HepG2 (cell line): ENCODE results near the gene LYPD4. TPM values are rescaled to one million over a fixed set of nuclear protein-coding genes. Genes with fewer than 3 reads are reported as not detected.

ENCODE experiments used
- AGO1 ChIP-seq: fragments of 200-400 bp; formaldehyde crosslinking; IDR thresholded peaks from 2 replicates; pipeline ENCODE4 v1.6.1; 2017; ENCODE audit warnings: mild to moderate bottlenecking, low read depth, low read length, moderate library complexity; ENCODE audit not compliant: poor library complexity, severe bottlenecking
- BORCS8-MEF2B ChIP-seq: sonication (generic); formaldehyde crosslinking; IDR thresholded peaks from 2 replicates; pipeline ENCODE4 v1.8.0; 2022; ENCODE audit warnings: mild to moderate bottlenecking, missing genetic modification reagents
- CC2D1A ChIP-seq: sonication (generic); formaldehyde crosslinking; IDR thresholded peaks from 2 replicates; pipeline ENCODE4 v1.8.1; 2023; ENCODE audit warnings: mild to moderate bottlenecking, missing genetic modification reagents
- ERF ChIP-seq: IDR thresholded peaks from 2 replicates; pipeline ENCODE4 v1.6.1; 2018; ENCODE audit warnings: missing biosample characterization, missing genetic modification reagents
- EZH2 ChIP-seq: conservative IDR thresholded peaks from 2 replicates; pipeline ENCODE4 v1.6.1; 2012; ENCODE audit warnings: mild to moderate bottlenecking, low read depth, low read length, moderate library complexity
- FOSL1 ChIP-seq: sonication (generic); formaldehyde crosslinking; IDR thresholded peaks from 2 replicates; pipeline ENCODE4 v1.9.0; 2021; ENCODE audit warnings: missing genetic modification reagents, borderline replicate concordance
- PAF1 ChIP-seq: IDR thresholded peaks from 2 replicates; pipeline ENCODE4 v1.6.1; 2016; ENCODE audit warnings: missing genetic modification reagents, missing compliant biosample characterization
- PAWR ChIP-seq: sonication (generic); formaldehyde crosslinking; IDR thresholded peaks from 2 replicates; pipeline ENCODE4 v1.4.0; 2020; ENCODE audit warnings: missing genetic modification reagents, mild to moderate bottlenecking, borderline replicate concordance
- POLR2AphosphoS2 ChIP-seq: IDR thresholded peaks from 2 replicates; pipeline ENCODE4 v1.6.1; 2011; ENCODE audit warnings: low read depth, low read length, improper control_type of control experiment
- SALL1 ChIP-seq: sonication (generic); formaldehyde crosslinking; IDR thresholded peaks from 2 replicates; pipeline ENCODE4 v1.8.0; 2022; ENCODE audit warnings: mild to moderate bottlenecking, missing genetic modification reagents
- SOX5 ChIP-seq: IDR thresholded peaks from 2 replicates; pipeline ENCODE4 v1.6.1; 2016; ENCODE audit warnings: borderline replicate concordance
- YEATS4 ChIP-seq: sonication (generic); formaldehyde crosslinking; IDR thresholded peaks from 2 replicates; pipeline ENCODE4 v1.4.0; 2020; ENCODE audit warnings: missing genetic modification reagents, borderline replicate concordance
- ZNF343 ChIP-seq: sonication (generic); formaldehyde crosslinking; IDR thresholded peaks from 2 replicates; pipeline ENCODE4 v1.4.0; 2020; ENCODE audit warnings: mild to moderate bottlenecking, missing genetic modification reagents
- ZNF383 ChIP-seq: sonication (generic); formaldehyde crosslinking; IDR thresholded peaks from 2 replicates; pipeline ENCODE4 v1.4.0; 2020; ENCODE audit warnings: missing genetic modification reagents, mild to moderate bottlenecking, borderline replicate concordance
- ZNF703 ChIP-seq: sonication (generic); formaldehyde crosslinking; IDR thresholded peaks from 2 replicates; pipeline ENCODE4 v1.5.1; 2020; ENCODE audit warnings: missing genetic modification reagents, mild to moderate bottlenecking, moderate library complexity, borderline replicate concordance
- ZNF709 ChIP-seq: sonication (generic); formaldehyde crosslinking; IDR thresholded peaks from 2 replicates; pipeline ENCODE4 v1.5.0; 2020; ENCODE audit warnings: mild to moderate bottlenecking, missing genetic modification reagents
- polyA plus RNA-seq, 8 experiments: library from polyadenylated mRNA; depleted of rRNA in 3 of 8; stranded (reverse) in 7 of 8; unstranded in 1 of 8; fragments of >200 nt; fragmentation: Illumina TruSeq in 4 of 8; extraction: Trizol in 4 of 8; gene quantifications; 2 replicates each; pipeline versions ENCODE4 v1.2.1 to v1.2.3, GENCODE V29; 2011 to 2016; ENCODE audit warnings: low read depth in 4 of 8, missing spikeins in 1 of 8, mixed read lengths in 1 of 8; ENCODE audit not compliant: insufficient read depth in 1 of 8
- total RNA-seq, 5 experiments: library from RNA; depleted of rRNA; stranded (reverse); fragments of >200 nt; fragmentation: Illumina TruSeq; extraction: Trizol; gene quantifications; 2 replicates each; pipeline ENCODE4 v1.2.3, GENCODE V29; 2016; ENCODE audit warnings: low read depth in 1 of 5
- TF ChIP-seq, protein P1 (sequence below): sonication (generic); formaldehyde crosslinking; IDR thresholded peaks from 2 replicates; pipeline ENCODE4 v1.4.0; 2020; ENCODE audit warnings: missing genetic modification reagents
- TF ChIP-seq, protein P2 (sequence below): sonication (generic); formaldehyde crosslinking; IDR thresholded peaks from 2 replicates; pipeline ENCODE4 v1.8.0; 2022; ENCODE audit warnings: missing genetic modification reagents, mild to moderate bottlenecking, moderate library complexity, borderline replicate concordance
- TF ChIP-seq, protein P3 (sequence below): sonication (generic); formaldehyde crosslinking; IDR thresholded peaks from 2 replicates; pipeline ENCODE4 v1.4.0; 2020; ENCODE audit warnings: mild to moderate bottlenecking, missing genetic modification reagents
- TF ChIP-seq, protein P4 (sequence below): sonication (generic); formaldehyde crosslinking; IDR thresholded peaks from 2 replicates; pipeline ENCODE4 v1.5.0; 2020; ENCODE audit warnings: mild to moderate bottlenecking, missing genetic modification reagents, borderline replicate concordance

Gene LYPD4
- total and polyA plus RNA-seq, 2 of the 13 experiments (the other 11 are each of a cell fraction or from before 2014, with no cell fraction given): not detected

DNA sequence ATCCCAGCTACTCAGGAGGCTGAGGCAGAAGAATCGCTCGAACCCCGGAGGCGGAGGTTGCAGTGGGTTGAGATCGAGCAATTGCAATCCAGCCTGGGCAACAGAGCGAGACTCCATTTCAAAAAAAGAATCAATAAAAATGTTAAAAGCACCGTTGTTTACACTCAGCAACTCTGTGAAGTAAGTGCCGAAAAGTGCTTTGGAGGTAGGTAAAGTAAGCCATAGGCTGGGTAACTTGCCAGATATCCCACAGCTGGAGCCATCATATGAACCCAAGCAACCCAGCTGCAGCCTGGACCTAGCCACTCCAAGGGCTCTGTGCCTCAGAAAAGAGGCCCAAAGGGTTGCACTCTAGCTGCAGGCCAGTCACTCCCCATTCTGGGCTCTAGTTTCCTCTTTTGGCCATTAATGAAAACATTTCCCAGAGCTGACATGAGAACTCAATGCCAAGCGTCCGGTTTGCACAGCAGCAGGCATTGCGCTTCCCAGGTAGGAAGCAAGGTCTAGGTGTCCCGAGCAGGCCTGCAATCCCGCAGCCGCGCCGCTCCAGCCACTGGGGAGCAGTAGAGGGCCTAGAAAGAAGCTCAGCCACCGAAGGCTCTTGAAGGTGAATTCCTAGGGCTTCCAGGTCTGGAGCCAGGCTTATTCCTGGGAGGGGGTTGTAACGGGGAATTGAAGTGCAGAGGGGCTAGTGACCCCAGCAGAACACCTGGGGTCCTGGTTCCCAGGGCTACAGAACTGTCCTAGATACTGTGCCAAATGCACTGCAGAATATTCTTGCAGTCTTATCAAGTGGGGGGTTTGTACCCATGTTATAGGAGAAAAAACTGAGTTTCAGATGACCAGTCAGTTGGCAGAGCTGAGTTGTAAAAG is 28.5 kb upstream of the LYPD4 start (continued):
- TF ChIP-seq, protein P1, sequence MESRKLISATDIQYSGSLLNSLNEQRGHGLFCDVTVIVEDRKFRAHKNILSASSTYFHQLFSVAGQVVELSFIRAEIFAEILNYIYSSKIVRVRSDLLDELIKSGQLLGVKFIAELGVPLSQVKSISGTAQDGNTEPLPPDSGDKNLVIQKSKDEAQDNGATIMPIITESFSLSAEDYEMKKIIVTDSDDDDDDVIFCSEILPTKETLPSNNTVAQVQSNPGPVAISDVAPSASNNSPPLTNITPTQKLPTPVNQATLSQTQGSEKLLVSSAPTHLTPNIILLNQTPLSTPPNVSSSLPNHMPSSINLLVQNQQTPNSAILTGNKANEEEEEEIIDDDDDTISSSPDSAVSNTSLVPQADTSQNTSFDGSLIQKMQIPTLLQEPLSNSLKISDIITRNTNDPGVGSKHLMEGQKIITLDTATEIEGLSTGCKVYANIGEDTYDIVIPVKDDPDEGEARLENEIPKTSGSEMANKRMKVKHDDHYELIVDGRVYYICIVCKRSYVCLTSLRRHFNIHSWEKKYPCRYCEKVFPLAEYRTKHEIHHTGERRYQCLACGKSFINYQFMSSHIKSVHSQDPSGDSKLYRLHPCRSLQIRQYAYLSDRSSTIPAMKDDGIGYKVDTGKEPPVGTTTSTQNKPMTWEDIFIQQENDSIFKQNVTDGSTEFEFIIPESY (CRISPR knock-in tag): 0 out of 2 replicates have a peak, but pooled peaks have one; percentile 38
- peak; percentile 53; the same call in 1 of the 2 replicates for TF ChIP-seq PAF1 (CRISPR knock-in tag)
- no peak for TF ChIP-seq SOX5 (CRISPR knock-in tag)
- TF ChIP-seq, protein P2, sequence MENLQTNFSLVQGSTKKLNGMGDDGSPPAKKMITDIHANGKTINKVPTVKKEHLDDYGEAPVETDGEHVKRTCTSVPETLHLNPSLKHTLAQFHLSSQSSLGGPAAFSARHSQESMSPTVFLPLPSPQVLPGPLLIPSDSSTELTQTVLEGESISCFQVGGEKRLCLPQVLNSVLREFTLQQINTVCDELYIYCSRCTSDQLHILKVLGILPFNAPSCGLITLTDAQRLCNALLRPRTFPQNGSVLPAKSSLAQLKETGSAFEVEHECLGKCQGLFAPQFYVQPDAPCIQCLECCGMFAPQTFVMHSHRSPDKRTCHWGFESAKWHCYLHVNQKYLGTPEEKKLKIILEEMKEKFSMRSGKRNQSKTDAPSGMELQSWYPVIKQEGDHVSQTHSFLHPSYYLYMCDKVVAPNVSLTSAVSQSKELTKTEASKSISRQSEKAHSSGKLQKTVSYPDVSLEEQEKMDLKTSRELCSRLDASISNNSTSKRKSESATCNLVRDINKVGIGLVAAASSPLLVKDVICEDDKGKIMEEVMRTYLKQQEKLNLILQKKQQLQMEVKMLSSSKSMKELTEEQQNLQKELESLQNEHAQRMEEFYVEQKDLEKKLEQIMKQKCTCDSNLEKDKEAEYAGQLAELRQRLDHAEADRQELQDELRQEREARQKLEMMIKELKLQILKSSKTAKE: no peak
- peak; percentile 18; the same call in 1 of the 2 replicates for TF ChIP-seq ERF (CRISPR knock-in tag)
- no peak for TF ChIP-seq BORCS8-MEF2B
- TF ChIP-seq YEATS4 (CRISPR knock-in tag): no peak
- TF ChIP-seq CC2D1A (CRISPR knock-in tag): no peak
- no peak for TF ChIP-seq PAWR (CRISPR knock-in tag)
- TF ChIP-seq, protein P3, sequence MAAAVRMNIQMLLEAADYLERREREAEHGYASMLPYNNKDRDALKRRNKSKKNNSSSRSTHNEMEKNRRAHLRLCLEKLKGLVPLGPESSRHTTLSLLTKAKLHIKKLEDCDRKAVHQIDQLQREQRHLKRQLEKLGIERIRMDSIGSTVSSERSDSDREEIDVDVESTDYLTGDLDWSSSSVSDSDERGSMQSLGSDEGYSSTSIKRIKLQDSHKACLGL (CRISPR knock-in tag): no peak
- TF ChIP-seq ZNF383 (CRISPR knock-in tag): no peak
- no peak for TF ChIP-seq EZH2
- 0 out of 2 replicates have a peak, but pooled peaks have one; percentile 43 for TF ChIP-seq ZNF343 (CRISPR knock-in tag)
- no peak for TF ChIP-seq FOSL1 (CRISPR knock-in tag)
- TF ChIP-seq SALL1 (CRISPR knock-in tag): peak; percentile 35; the same call in 1 of the 2 replicates
- TF ChIP-seq ZNF709 (CRISPR knock-in tag): 0 out of 2 replicates have a peak, but pooled peaks have one; percentile 39
- TF ChIP-seq, protein P4, sequence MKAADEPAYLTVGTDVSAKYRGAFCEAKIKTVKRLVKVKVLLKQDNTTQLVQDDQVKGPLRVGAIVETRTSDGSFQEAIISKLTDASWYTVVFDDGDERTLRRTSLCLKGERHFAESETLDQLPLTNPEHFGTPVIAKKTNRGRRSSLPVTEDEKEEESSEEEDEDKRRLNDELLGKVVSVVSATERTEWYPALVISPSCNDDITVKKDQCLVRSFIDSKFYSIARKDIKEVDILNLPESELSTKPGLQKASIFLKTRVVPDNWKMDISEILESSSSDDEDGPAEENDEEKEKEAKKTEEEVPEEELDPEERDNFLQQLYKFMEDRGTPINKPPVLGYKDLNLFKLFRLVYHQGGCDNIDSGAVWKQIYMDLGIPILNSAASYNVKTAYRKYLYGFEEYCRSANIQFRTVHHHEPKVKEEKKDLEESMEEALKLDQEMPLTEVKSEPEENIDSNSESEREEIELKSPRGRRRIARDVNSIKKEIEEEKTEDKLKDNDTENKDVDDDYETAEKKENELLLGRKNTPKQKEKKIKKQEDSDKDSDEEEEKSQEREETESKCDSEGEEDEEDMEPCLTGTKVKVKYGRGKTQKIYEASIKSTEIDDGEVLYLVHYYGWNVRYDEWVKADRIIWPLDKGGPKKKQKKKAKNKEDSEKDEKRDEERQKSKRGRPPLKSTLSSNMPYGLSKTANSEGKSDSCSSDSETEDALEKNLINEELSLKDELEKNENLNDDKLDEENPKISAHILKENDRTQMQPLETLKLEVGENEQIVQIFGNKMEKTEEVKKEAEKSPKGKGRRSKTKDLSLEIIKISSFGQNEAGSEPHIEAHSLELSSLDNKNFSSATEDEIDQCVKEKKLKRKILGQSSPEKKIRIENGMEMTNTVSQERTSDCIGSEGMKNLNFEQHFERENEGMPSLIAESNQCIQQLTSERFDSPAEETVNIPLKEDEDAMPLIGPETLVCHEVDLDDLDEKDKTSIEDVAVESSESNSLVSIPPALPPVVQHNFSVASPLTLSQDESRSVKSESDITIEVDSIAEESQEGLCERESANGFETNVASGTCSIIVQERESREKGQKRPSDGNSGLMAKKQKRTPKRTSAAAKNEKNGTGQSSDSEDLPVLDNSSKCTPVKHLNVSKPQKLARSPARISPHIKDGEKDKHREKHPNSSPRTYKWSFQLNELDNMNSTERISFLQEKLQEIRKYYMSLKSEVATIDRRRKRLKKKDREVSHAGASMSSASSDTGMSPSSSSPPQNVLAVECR (CRISPR knock-in tag): no peak
- peak; percentile 46; the same call in 1 of the 2 replicates for TF ChIP-seq ZNF703
- TF ChIP-seq POLR2AphosphoS2: peak; percentile 86; the same call in 1 of the 2 replicates
- TF ChIP-seq AGO1: no peak
